Measurements from ENCODE around the gene CHRNA5. TPM values are rescaled to one million over a fixed set of nuclear protein-coding genes. Genes with fewer than 3 reads are reported as not detected.

The CHRNA5 gene
- total and polyA plus RNA-seq, 9 of the 15 experiments (the other 6 are each of a cell fraction or from before 2014, with no cell fraction given), result 2.8 to 16.1 (median 11.4) TPM

GRCh38 chr15:78634210-78635145, 69.2 kb downstream of the CHRNA5 start (continued):
- TF ChIP-seq CUX1 (CRISPR knock-in tag; IDR thresholded peaks at IDR 0.05) (no peak), BRF1 (IDR thresholded peaks at IDR 0.05; ENCODE audit: borderline replicate concordance, extremely low read depth, insufficient read length) (no peak), ZNF79 (CRISPR knock-in tag; IDR thresholded peaks at IDR 0.05; ENCODE audit: low read depth) (no peak)

Measured in K562 (cell line).